HG03060 (cell line): ENCODE results near the gene LMNB1.

Source experiments
- ATAC-seq: cut with Tn5 transposase; IDR thresholded peaks from one replicate; pipeline ENCODE4 v1.9.1; 2021; ENCODE audit warnings: low read depth, moderate number of reproducible peaks; ENCODE audit not compliant: unreplicated experiment

The LMNB1 gene

DNA sequence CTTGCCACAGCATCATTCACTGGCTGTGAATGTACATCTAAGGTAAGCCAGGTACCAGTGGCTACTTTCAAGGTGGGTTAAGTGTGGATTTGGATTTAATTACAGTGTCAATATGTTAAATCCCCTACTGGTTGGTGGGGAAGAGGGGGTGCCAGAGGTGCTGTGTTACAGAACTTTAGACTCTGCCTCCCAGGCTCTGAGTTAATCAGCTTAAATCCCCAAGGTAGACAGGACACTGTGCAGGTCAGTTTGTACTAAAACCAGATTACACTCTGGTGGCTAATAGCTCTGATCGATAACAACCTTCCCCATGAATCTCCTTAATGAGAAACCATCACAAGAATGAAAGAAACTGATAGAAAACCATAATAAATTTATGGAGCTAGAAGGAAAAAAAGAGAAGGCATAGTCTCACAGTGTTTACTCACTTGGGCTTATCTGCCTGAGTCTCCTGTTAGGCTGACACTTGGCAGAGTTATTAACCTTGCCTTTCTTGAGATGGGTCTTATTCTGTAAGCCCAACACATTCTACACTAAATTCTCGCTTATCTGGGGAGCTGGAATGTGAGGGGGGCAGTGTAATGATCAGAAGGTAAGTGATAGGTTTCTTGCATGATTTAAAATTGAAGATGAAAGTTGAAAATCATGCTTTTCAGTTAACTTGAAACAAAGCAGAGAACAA is 106.8 kb downstream of the LMNB1 start:
- ATAC-seq, result no peak

DNA sequence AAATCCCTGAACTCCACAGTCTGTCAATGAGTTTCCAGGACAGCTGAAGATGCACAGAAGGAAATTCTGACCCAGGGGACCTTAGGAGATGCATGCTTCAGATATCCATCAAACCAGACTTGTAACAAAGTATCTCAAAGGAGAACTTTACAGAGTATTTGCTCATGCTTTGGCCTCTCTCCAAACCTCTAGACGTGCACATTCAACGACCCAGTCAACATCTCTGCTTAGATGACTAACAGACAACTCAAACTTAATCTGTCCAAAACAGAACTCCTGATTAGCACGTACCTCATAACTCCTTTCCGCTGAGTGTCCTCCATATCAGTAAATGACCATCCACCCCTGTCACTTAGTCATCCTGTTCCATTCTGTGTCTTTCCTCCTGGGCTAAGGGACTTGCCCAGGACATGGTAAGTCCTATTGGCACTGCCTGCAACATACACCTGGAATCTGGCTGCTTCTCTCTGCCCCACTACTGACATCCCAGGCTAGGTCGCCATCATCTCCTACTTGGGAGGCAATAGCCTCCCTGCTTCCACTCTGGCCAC is 107.4 kb downstream of the LMNB1 start:
- ATAC-seq, result no peak
